ENCODE data around the gene STON1. TPM values are rescaled to one million over a fixed set of nuclear protein-coding genes. Genes with fewer than 3 reads are reported as not detected.

The STON1 gene
- total and polyA plus RNA-seq, 3 experiments from 2014 or later: 0.28 to 1.4 (median 0.89) TPM

- Histone ChIP-seq H3K27me3 (ENCODE audit: insufficient read depth, low read length, poor library complexity, severe bottlenecking) (no peaks in the 10 kb centered on the region), H3K9me3 (ENCODE audit: low read length) (no peaks in the 10 kb centered on the region), H3K4me3 (ENCODE audit: low read length) (no peak overlapping the region), H3K36me3 (ENCODE audit: insufficient read depth, low read length) (no peaks in the 10 kb centered on the region), H3K27ac (ENCODE audit: low read depth, low read length) (no peak overlapping the region), H3K4me1 (ENCODE audit: insufficient read depth, low read length) (peaks cover 7% of the 10 kb centered on the region)
- H3K9me3 Mint-ChIP-seq: no peaks in the 10 kb centered on the region
- no peaks in the 10 kb centered on the region for H3K27me3 Mint-ChIP-seq
- H3K4me1 Mint-ChIP-seq: peaks cover 9 to 25% (median 16%) of the 10 kb centered on the region in 3 donors
- no peak overlapping the region for H3K27ac Mint-ChIP-seq
- H3K4me3 Mint-ChIP-seq: peak overlapping the region in 6 of 7 donors; percentile 27 to 85 (median 70)
- CTCF ChIA-PET: interaction anchor here (0.9 kb wide), 1 partner anchor 15 kb away, joined by 3 read pairs; no protein-coding TSS in a partner anchor
- peaks cover 0 to 8% (median 5%) of the 10 kb centered on the region in 3 donors for H3K36me3 Mint-ChIP-seq
- DNase-seq: no peak
- POLR2A ChIA-PET: no interaction called here
These were observed 760 bp upstream of the STON1 start for GRCh38 chr2:48529194-48529593.

- peak overlapping the region; percentile 75 to 94 (median 85) for H3K4me3 Mint-ChIP-seq
- H3K4me1 Mint-ChIP-seq: peaks cover 9 to 25% (median 16%) of the 10 kb centered on the region in 3 donors
- Histone ChIP-seq H3K4me3 (ENCODE audit: low read length) (no peak overlapping the region), H3K27ac (ENCODE audit: low read depth, low read length) (no peak overlapping the region), H3K36me3 (ENCODE audit: insufficient read depth, low read length) (no peaks in the 10 kb centered on the region), H3K27me3 (ENCODE audit: insufficient read depth, low read length, poor library complexity, severe bottlenecking) (no peaks in the 10 kb centered on the region), H3K4me1 (ENCODE audit: insufficient read depth, low read length) (peaks cover 7% of the 10 kb centered on the region), H3K9me3 (ENCODE audit: low read length) (no peaks in the 10 kb centered on the region)
- peaks cover 0 to 7% (median 5%) of the 10 kb centered on the region in 3 donors for H3K36me3 Mint-ChIP-seq
- DNase-seq: no peak
- POLR2A ChIA-PET: no interaction called here
- H3K9me3 Mint-ChIP-seq: no peaks in the 10 kb centered on the region
- H3K27ac Mint-ChIP-seq: peak overlapping the region in 2 of 8 donors; percentile 54 to 74
- H3K27me3 Mint-ChIP-seq: no peaks in the 10 kb centered on the region
- CTCF ChIA-PET: no interaction called here
These were observed 300 bp upstream of the STON1 start for GRCh38 chr2:48529676-48530032.

- CTCF ChIA-PET: no interaction called here
These were observed 1.2 kb downstream of the STON1 start for GRCh38 chr2:48531141-48531648.

GRCh38 chr2:48532174-48532573 lies 2.2 kb downstream of the STON1 start:
- H3K36me3 Mint-ChIP-seq: peaks cover 0 to 2% (median 0%) of the 10 kb centered on the region in 3 donors
- peaks cover 0 to 2% of the 10 kb centered on the region in 2 donors for H3K27me3 Mint-ChIP-seq
- H3K4me1 Mint-ChIP-seq: peaks cover 9 to 25% (median 16%) of the 10 kb centered on the region in 3 donors
- H3K4me3 ChIP-seq (ENCODE audit: low read length): no peak overlapping the region
- no peaks in the 10 kb centered on the region for H3K36me3 ChIP-seq (ENCODE audit: insufficient read depth, low read length)
- ChIA-PET POLR2A (interaction anchor here (0.5 kb wide), 1 partner anchor 42 kb away, joined by 3 read pairs; no protein-coding TSS in a partner anchor), CTCF (no interaction called here)
- DNase-seq: no peak
- H3K27me3 ChIP-seq (ENCODE audit: insufficient read depth, low read length, poor library complexity, severe bottlenecking): no peaks in the 10 kb centered on the region
- no peak overlapping the region for H3K27ac Mint-ChIP-seq
- H3K9me3 ChIP-seq (ENCODE audit: low read length): no peaks in the 10 kb centered on the region
- no peak overlapping the region for H3K27ac ChIP-seq (ENCODE audit: low read depth, low read length)
- H3K4me1 ChIP-seq (ENCODE audit: insufficient read depth, low read length): peaks cover 7% of the 10 kb centered on the region
- peak overlapping the region in 3 of 7 donors; percentile 23 to 67 (median 61) for H3K4me3 Mint-ChIP-seq
- no peaks in the 10 kb centered on the region for H3K9me3 Mint-ChIP-seq

More at GRCh38 chr2:48531141-48531648, 1.2 kb downstream of the STON1 start:
- Histone ChIP-seq H3K9me3 (ENCODE audit: low read length) (no peaks in the 10 kb centered on the region), H3K4me1 (ENCODE audit: insufficient read depth, low read length) (peaks cover 7% of the 10 kb centered on the region), H3K4me3 (ENCODE audit: low read length) (no peak overlapping the region), H3K36me3 (ENCODE audit: insufficient read depth, low read length) (no peaks in the 10 kb centered on the region), H3K27ac (ENCODE audit: low read depth, low read length) (no peak overlapping the region), H3K27me3 (ENCODE audit: insufficient read depth, low read length, poor library complexity, severe bottlenecking) (no peaks in the 10 kb centered on the region)
- Mint-ChIP-seq H3K4me1 (peaks cover 9 to 25% (median 16%) of the 10 kb centered on the region in 3 donors), H3K4me3 (peak overlapping the region; percentile 49 to 88 (median 80)), H3K9me3 (no peaks in the 10 kb centered on the region), H3K36me3 (peaks cover 0 to 2% (median under 1%) of the 10 kb centered on the region in 3 donors), H3K27ac (peak overlapping the region in 1 of 8 donors; percentile 38), H3K27me3 (peaks cover 0 to 2% of the 10 kb centered on the region in 2 donors)
- no peak for DNase-seq
- POLR2A ChIA-PET: no interaction called here

- Mint-ChIP-seq H3K27ac (peak overlapping the region in 2 of 8 donors; percentile 25 to 74), H3K27me3 (peaks cover 0 to 2% of the 10 kb centered on the region in 2 donors), H3K9me3 (no peaks in the 10 kb centered on the region), H3K4me3 (peak overlapping the region in 2 of 7 donors; percentile 61 to 67), H3K36me3 (peaks cover 0 to 3% (median 0%) of the 10 kb centered on the region in 3 donors), H3K4me1 (peaks cover 9 to 25% (median 16%) of the 10 kb centered on the region in 3 donors)
- no peaks in the 10 kb centered on the region for H3K27me3 ChIP-seq (ENCODE audit: insufficient read depth, low read length, poor library complexity, severe bottlenecking)
- H3K27ac ChIP-seq (ENCODE audit: low read depth, low read length): no peak overlapping the region
- ChIA-PET CTCF (no interaction called here), POLR2A (no interaction called here)
- H3K4me1 ChIP-seq (ENCODE audit: insufficient read depth, low read length): peaks cover 7% of the 10 kb centered on the region
- no peaks in the 10 kb centered on the region for H3K9me3 ChIP-seq (ENCODE audit: low read length)
- no peaks in the 10 kb centered on the region for H3K36me3 ChIP-seq (ENCODE audit: insufficient read depth, low read length)
- DNase-seq: no peak
- no peak overlapping the region for H3K4me3 ChIP-seq (ENCODE audit: low read length)
These were observed 2.9 kb downstream of the STON1 start for GRCh38 chr2:48532824-48533223.

- POLR2A ChIA-PET: no interaction called here
- no peak for DNase-seq
- H3K36me3 Mint-ChIP-seq: peaks cover 0 to 3% (median 0%) of the 10 kb centered on the region in 3 donors
- peak overlapping the region in 1 of 8 donors; percentile 51 for H3K27ac Mint-ChIP-seq
- Histone ChIP-seq H3K27ac (ENCODE audit: low read depth, low read length) (no peak overlapping the region), H3K4me3 (ENCODE audit: low read length) (no peak overlapping the region), H3K27me3 (ENCODE audit: insufficient read depth, low read length, poor library complexity, severe bottlenecking) (no peaks in the 10 kb centered on the region), H3K4me1 (ENCODE audit: insufficient read depth, low read length) (peaks cover 7% of the 10 kb centered on the region), H3K36me3 (ENCODE audit: insufficient read depth, low read length) (no peaks in the 10 kb centered on the region), H3K9me3 (ENCODE audit: low read length) (no peaks in the 10 kb centered on the region)
- peak overlapping the region in 1 of 7 donors; percentile 4 for H3K4me3 Mint-ChIP-seq
- no peaks in the 10 kb centered on the region for H3K9me3 Mint-ChIP-seq
- CTCF ChIA-PET: no interaction called here
- H3K4me1 Mint-ChIP-seq: peaks cover 5 to 12% (median 8%) of the 10 kb centered on the region in 3 donors
- H3K27me3 Mint-ChIP-seq: peaks cover 0 to 2% of the 10 kb centered on the region in 2 donors
These were observed 4.8 kb downstream of the STON1 start for GRCh38 chr2:48534781-48535180.

GRCh38 chr2:48540237-48540935 lies 10.4 kb downstream of the STON1 start:
- H3K9me3 Mint-ChIP-seq: no peaks in the 10 kb centered on the region
- no peak overlapping the region for H3K4me3 ChIP-seq (ENCODE audit: low read length)
- H3K27ac ChIP-seq (ENCODE audit: low read depth, low read length): no peak overlapping the region
- no peak overlapping the region for H3K4me3 Mint-ChIP-seq
- H3K27me3 Mint-ChIP-seq: no peaks in the 10 kb centered on the region
- no peaks in the 10 kb centered on the region for H3K4me1 Mint-ChIP-seq
- H3K27ac Mint-ChIP-seq: no peak overlapping the region
- peaks cover 0 to 5% (median 0%) of the 10 kb centered on the region in 3 donors for H3K36me3 Mint-ChIP-seq
- ChIA-PET CTCF (no interaction called here), POLR2A (no interaction called here)
- DNase-seq: no peak
- H3K4me1 ChIP-seq (ENCODE audit: insufficient read depth, low read length): no peaks in the 10 kb centered on the region
- H3K36me3 ChIP-seq (ENCODE audit: insufficient read depth, low read length): no peaks in the 10 kb centered on the region
- no peaks in the 10 kb centered on the region for H3K9me3 ChIP-seq (ENCODE audit: low read length)
- H3K27me3 ChIP-seq (ENCODE audit: insufficient read depth, low read length, poor library complexity, severe bottlenecking): no peaks in the 10 kb centered on the region

- no peak overlapping the region for H3K4me3 ChIP-seq (ENCODE audit: low read length)
- H3K4me1 ChIP-seq (ENCODE audit: insufficient read depth, low read length): no peaks in the 10 kb centered on the region
- H3K9me3 ChIP-seq (ENCODE audit: low read length): no peaks in the 10 kb centered on the region
- no peak overlapping the region for H3K27ac ChIP-seq (ENCODE audit: low read depth, low read length)
- no peaks in the 10 kb centered on the region for H3K36me3 ChIP-seq (ENCODE audit: insufficient read depth, low read length)
- no peaks in the 10 kb centered on the region for H3K27me3 ChIP-seq (ENCODE audit: insufficient read depth, low read length, poor library complexity, severe bottlenecking)
- ChIA-PET POLR2A (no interaction called here), CTCF (no interaction called here)
- Mint-ChIP-seq H3K4me1 (no peaks in the 10 kb centered on the region), H3K9me3 (no peaks in the 10 kb centered on the region), H3K4me3 (no peak overlapping the region), H3K27ac (no peak overlapping the region), H3K27me3 (no peaks in the 10 kb centered on the region), H3K36me3 (peaks cover 0 to 7% (median 0%) of the 10 kb centered on the region in 3 donors)
- no peak for DNase-seq
These were observed 11.9 kb downstream of the STON1 start for GRCh38 chr2:48541666-48542389.
